HG03460 (cell line): ENCODE measurements around the gene DAPK2.

Experiments
- ATAC-seq: cut with Tn5 transposase; IDR thresholded peaks from one replicate; pipeline ENCODE4 v1.9.1; 2021; ENCODE audit not compliant: unreplicated experiment

DAPK2 gene

GRCh38 chr15:63945007-63945788 lies 101.1 kb downstream of the DAPK2 start:
- ATAC-seq = no peak

DNA sequence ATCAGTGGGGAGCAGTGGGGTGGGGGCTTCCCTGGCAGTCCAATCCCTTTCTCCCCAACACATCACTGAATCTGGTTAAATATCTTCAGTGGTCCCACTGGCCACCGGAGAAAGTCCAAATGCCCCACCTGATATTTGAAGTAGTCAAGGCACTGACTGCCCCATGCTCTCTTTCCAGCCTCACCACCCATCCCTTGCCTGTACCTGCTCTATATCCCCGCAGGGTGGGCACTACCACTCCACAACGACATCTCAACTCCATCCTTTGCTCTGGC lies 101.7 kb downstream of the DAPK2 start:
- ATAC-seq = no peak

GRCh38 chr15:63943829-63944680 lies 102.2 kb downstream of the DAPK2 start:
- ATAC-seq = no peak

GRCh38 chr15:63942486-63943365 lies 103.6 kb downstream of the DAPK2 start:
- ATAC-seq = no peak

- no peak for ATAC-seq
Measured at GRCh38 chr15:63941698-63942465, 104.4 kb downstream of the DAPK2 start.

DNA sequence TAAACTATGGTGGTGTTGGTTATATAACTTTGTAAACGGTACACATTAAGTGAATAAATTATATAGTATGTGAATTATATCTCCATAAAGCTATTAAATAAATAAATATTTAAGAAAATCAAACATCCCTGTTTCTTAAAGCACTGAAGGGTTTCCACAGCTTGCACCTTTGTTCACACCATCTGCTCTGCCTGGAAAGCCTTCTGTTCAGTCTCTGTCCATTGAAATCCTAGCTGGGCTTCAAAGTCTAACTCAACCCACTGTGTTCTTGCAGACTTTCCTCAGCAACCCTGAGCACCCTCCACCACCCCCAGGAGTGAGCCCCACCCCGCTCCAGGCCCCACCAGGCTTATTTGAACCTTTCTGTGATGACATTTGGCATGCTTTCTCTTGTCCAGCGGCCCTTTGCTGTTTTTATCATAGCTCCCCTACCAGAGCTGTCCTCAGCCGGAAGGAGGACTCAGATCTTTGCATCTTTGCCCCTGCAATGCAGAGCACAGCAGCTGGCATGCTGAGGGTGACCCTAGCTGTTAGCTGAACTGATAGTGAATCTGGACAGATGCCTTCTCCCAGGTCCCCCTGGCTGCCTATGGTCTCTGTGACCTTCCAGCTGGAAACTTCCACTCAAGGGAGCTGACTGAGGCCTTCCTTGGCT lies 105.2 kb downstream of the DAPK2 start:
- ATAC-seq = no peak

GRCh38 chr15:63939531-63940130 lies 106.7 kb downstream of the DAPK2 start:
- ATAC-seq = no peak

DNA sequence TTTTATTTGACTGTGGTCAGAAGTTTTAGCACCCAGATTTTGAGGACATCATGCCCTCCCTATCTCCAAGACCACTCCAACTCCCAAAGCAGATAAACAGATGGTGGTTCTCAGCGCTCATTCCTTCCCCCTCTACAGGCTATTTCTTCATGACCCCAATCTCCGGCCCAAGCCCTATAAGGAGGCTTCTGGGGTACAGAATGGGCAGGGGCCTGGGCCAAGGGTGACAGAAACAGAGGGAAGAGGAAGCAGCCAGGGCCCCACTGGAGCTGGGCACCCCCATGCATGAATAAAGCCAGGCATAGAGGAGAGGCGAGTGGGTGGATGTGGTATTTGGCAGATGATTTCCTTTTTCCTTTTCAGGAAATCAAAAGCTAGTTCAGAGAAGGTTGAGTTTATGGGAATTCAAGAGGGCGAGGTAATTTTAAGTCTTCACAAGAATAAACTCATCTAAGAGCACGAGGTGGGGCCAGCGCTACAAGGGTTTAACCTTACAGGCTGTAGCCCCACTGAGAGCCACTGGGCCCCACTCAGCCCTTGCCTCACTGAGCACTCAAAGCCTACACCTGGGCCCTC lies 107.7 kb downstream of the DAPK2 start:
- ATAC-seq = no peak

GRCh38 chr15:63933522-63933921 lies 112.8 kb downstream of the DAPK2 start:
- ATAC-seq = no peak

DNA sequence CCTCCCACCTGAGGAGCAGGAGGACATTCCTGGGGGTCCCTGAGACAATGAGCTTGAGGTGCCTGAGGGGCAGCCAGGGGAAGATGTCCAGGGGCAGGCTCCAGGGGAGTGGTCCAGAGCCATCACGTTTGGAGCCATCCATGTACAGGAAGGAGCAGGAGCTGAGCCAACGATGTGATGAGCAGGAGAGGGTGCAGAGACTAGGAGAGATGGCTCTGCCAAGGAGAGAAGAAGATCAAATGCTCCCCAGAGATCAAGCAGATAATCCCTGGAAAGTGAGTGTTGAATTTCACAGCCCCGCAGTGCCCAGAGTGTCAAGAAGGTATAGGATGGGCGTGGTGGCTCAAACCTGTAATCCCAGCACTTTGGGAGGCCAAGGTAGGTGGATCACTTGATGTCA lies 114.7 kb downstream of the DAPK2 start:
- no peak for ATAC-seq

DNA sequence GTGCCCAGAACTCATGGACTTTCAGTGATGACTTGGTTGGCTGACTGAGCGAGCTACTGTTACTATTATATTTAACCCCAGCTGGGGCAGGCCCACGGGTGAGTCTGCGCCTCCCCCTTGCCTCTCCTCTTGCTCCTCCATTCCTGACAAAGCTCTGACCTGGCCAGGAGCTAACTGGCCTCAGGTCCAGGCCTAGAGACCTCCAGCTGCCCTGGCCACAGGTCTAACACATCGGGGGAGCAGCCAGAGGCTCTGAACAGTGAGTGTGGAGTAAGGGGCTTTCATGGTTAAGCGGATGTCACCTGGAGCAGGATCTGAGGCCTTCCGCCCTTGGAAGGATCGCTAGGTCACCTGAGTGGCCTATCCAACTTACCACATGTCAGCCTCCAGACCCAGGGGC lies 116.3 kb downstream of the DAPK2 start:
- ATAC-seq = no peak

GRCh38 chr15:63928185-63928842 lies 118.0 kb downstream of the DAPK2 start:
- no peak for ATAC-seq

DNA sequence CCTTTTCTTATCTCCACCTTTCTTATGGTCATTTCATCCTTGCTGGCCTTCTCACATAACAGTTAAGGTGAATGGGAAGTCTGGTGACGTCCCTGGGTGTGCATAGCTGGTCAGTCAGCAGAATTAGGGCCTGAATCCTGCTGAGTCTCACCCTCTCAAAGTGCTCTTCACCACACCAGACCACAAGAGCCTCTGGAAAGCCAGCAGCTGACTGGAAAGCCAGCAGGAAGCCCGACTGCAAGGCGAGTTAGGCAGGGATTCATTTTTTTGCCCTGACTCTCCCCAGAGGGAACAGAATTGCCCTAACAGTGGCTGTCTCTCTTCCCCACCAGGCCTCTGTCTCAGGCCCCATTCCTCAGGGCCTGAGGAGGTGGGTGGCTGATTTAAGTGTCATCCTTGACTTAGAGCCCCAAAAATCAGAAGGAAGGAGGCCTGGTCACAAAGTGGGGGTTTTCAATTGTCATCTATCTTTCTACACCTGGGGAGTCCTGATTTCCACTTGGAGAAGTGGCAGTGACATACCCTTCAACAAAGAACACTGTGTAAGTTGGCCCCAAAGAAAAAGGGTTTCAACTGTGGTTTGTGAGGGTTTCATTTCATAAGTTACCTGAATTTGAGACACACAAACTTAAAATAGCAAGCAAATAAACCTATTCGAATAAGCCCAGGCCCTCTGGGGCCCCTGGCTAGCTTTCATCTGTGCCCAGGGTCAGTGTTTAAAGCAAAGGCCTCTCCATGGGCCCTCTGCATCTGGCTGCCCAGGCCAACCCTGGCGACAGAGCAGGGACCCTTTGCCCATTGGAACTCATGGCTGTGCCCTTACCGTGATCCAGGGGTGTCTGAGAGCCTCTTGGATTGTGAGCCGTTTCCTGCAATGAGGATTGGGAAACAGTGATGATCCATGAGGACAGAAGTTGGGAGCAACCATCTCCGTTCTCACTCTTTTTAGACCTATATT lies 122.0 kb downstream of the DAPK2 start:
- no peak for ATAC-seq

DNA sequence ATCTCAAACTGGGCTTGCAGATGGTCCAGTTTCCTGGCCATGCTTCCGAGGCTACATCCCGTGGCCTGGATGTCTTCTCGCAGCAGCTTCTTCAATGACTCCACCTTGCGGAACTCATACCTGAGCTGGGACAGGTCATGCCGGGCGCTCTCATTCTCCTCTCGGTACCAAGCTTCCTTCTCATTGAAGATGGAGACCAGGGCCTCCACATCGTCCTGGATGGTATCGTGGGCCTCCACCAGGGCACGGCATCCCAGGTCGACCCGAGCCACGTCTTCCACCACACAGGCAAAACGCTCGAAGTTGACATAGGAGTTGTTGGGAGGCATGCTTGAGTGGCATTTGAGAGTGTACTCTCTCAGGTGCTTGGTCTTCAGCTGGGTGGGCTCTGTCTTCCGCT lies 123.4 kb downstream of the DAPK2 start:
- ATAC-seq = no peak

GRCh38 chr15:63922261-63922904 lies 123.9 kb downstream of the DAPK2 start:
- no peak for ATAC-seq

- ATAC-seq = no peak
Measured at GRCh38 chr15:63920504-63921175, 125.6 kb downstream of the DAPK2 start.

DNA sequence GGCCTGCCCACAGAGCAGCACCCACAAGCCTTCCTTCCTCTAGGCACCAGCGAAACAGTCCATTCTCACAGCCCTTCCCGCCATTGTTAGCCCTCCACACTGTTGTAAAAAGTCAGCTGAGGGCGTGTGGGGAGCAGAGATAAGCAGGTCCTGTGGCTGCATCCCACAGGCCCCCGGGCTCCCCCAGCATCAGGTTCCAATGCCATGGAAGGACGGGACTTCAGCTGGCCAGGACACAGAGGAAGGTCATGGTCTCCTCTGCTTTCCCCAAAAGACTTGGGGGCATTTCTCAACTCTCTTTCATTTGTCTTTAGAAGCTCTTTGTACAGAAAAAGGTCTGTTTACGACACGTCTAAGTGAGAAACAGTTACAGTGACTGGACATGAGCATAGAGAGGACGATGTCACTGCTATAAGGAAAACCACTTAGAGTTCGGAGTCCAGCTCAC lies 127.4 kb downstream of the DAPK2 start:
- no peak for ATAC-seq
